ENCODE results near the gene IGSF21.

GRCh38 chr1:18104546-18105100 is 3.0 kb upstream of the IGSF21 start:
- TF ChIP-seq POLR2A (IDR thresholded peaks at IDR 0.05; ENCODE audit: low read depth, low read length) (no peak), POLR2AphosphoS5 (IDR thresholded peaks at IDR 0.05; ENCODE audit: low read depth, low read length) (no peak), TAF1 (IDR thresholded peaks at IDR 0.05; ENCODE audit: low read depth, low read length) (no peak), SPI1 (IDR thresholded peaks at IDR 0.05; ENCODE audit: low read depth, low read length) (no peak), POU2F2 (IDR thresholded peaks at IDR 0.05; ENCODE audit: low read depth, low read length) (no peak), PAX5 (IDR thresholded peaks at IDR 0.05; ENCODE audit: insufficient read depth, low read length, severe bottlenecking) (no peak)

Measured in GM12891 (cell line).